ENCODE measurements around the gene ROR2.
A peak's percentile ranks its signal among the peaks of the same experiment; 100 is the strongest.
"Not testable (repeated sequence)": the region's sequence is repeated elsewhere in the genome, so short reads cannot be mapped to it uniquely, and the experiment has no call there.

Gene ROR2

GRCh38 chr9:91949946-91950664 is at the start of gene ROR2:
Gene ROR2, minus strand, starts transcription at chr9:91950228.
- DNase-seq (ENCODE audit: low read depth in 2 of 2) = no peak

GRCh38 chr9:91995000-91995655 is 45.1 kb upstream of the ROR2 start:
- no peak for DNase-seq (ENCODE audit: low read depth in 2 of 2)

GRCh38 chr9:91994422-91994821 is 44.4 kb upstream of the ROR2 start:
- DNase-seq (ENCODE audit: low read depth in 2 of 2) = no peak

- peak; percentile 93 for DNase-seq (ENCODE audit: low read depth in 2 of 2)
Measured at GRCh38 chr9:91992461-91993041, 42.5 kb upstream of the ROR2 start.

- DNase-seq (ENCODE audit: low read depth in 2 of 2) = peak in 1 of 2 experiments; percentile 25
Measured at GRCh38 chr9:91991721-91992341, 41.8 kb upstream of the ROR2 start.

- no peak for DNase-seq (ENCODE audit: low read depth in 2 of 2)
Measured at GRCh38 chr9:91986248-91986647, 36.2 kb upstream of the ROR2 start.

- DNase-seq (ENCODE audit: low read depth in 2 of 2) = no peak
Measured at GRCh38 chr9:91985692-91986091, 35.7 kb upstream of the ROR2 start.

GRCh38 chr9:91978740-91979414 is 28.8 kb upstream of the ROR2 start:
- peak; percentile 76 to 78 for DNase-seq (ENCODE audit: low read depth in 2 of 2)

- DNase-seq (ENCODE audit: low read depth in 2 of 2) = not testable (repeated sequence)
Measured at GRCh38 chr9:91975254-91975653, 25.2 kb upstream of the ROR2 start.

- DNase-seq (ENCODE audit: low read depth in 2 of 2) = no peak
Measured at GRCh38 chr9:91972711-91973110, 22.7 kb upstream of the ROR2 start.

GRCh38 chr9:91972076-91972626 is 22.1 kb upstream of the ROR2 start:
- DNase-seq (ENCODE audit: low read depth in 2 of 2) = no peak

GRCh38 chr9:91967259-91967658 is 17.2 kb upstream of the ROR2 start:
- DNase-seq (ENCODE audit: low read depth in 2 of 2) = no peak

GRCh38 chr9:91966503-91966902 is 16.5 kb upstream of the ROR2 start:
- DNase-seq (ENCODE audit: low read depth in 2 of 2) = no peak

- no peak for DNase-seq (ENCODE audit: low read depth in 2 of 2)
Measured at GRCh38 chr9:91963711-91964240, 13.7 kb upstream of the ROR2 start.

- DNase-seq (ENCODE audit: low read depth in 2 of 2) = no peak
Measured at GRCh38 chr9:91960367-91960766, 10.3 kb upstream of the ROR2 start.

- DNase-seq (ENCODE audit: low read depth in 2 of 2) = no peak
Measured at GRCh38 chr9:91958174-91958573, 8.1 kb upstream of the ROR2 start.

GRCh38 chr9:91954841-91955471 is 4.9 kb upstream of the ROR2 start:
- DNase-seq (ENCODE audit: low read depth in 2 of 2) = peak; percentile 82 to 83

GRCh38 chr9:91953718-91954117 is 3.7 kb upstream of the ROR2 start:
- DNase-seq (ENCODE audit: low read depth in 2 of 2) = no peak

GRCh38 chr9:91951944-91952520 is 2.0 kb upstream of the ROR2 start:
- DNase-seq (ENCODE audit: low read depth in 2 of 2) = no peak

GRCh38 chr9:91949392-91949945 is 559 bp downstream of the ROR2 start:
- DNase-seq (ENCODE audit: low read depth in 2 of 2) = no peak

Measured in fibroblast of skin of left biceps (primary cell).